Naive B cell (primary cell): ENCODE measurements around the gene ZFTA. TPM values are rescaled to one million over a fixed set of nuclear protein-coding genes. Genes with fewer than 3 reads are reported as not detected.
"Not testable (repeated sequence)": the region's sequence is repeated elsewhere in the genome, so short reads cannot be mapped to it uniquely, and the experiment has no call there.

ENCODE experiments used
- ATAC-seq, 2 donors: fragments of 150-1000 bp; cut with Tn5 transposase; 2 replicates each; pipeline ENCODE4 v1.10.0; 2021; ENCODE audit warnings: low read depth in 2 of 2, mild to moderate bottlenecking in 2 of 2, moderate library complexity in 2 of 2
- DNase-seq: peaks from one replicate; pipeline ENCODE4 v3.0.0; 2022
- H3K27ac Mint-ChIP-seq, 6 donors: one replicate each; pipeline ENCODE4 v1.8.0; 2020 to 2022; ENCODE audit warnings: mild to moderate bottlenecking in 6 of 6, mixed read lengths in 6 of 6, moderate library complexity in 5 of 6, inconsistent platforms in 2 of 6
- H3K27me3 Mint-ChIP-seq, 3 donors: one replicate each; pipeline ENCODE4 v1.8.0; 2021 to 2022; ENCODE audit warnings: mixed read lengths in 3 of 3, mild to moderate bottlenecking in 1 of 3
- H3K36me3 Mint-ChIP-seq, 2 donors: one replicate each; pipeline ENCODE4 v1.8.0; 2020 to 2022; ENCODE audit warnings: mixed read lengths in 2 of 2, inconsistent platforms in 1 of 2, mild to moderate bottlenecking in 1 of 2
- H3K4me1 Mint-ChIP-seq, 3 donors: one replicate each; pipeline ENCODE4 v1.8.0; 2020 to 2022; ENCODE audit warnings: mixed read lengths in 3 of 3, inconsistent platforms in 1 of 3, mild to moderate bottlenecking in 1 of 3, moderate library complexity in 1 of 3
- H3K4me3 Mint-ChIP-seq, 8 donors: one replicate each; pipeline ENCODE4 v1.8.0; 2020 to 2022; ENCODE audit warnings: mild to moderate bottlenecking in 8 of 8, mixed read lengths in 8 of 8, moderate library complexity in 8 of 8, inconsistent platforms in 2 of 8
- H3K9me3 Mint-ChIP-seq, 7 donors: one replicate each; pipeline ENCODE4 v1.8.0; 2020 to 2022; ENCODE audit warnings: mixed read lengths in 7 of 7, mild to moderate bottlenecking in 5 of 7, inconsistent platforms in 2 of 7, moderate library complexity in 1 of 7
- polyA plus RNA-seq, 6 donors: library from polyadenylated mRNA; unstranded; fragments of 300-500 nt; fragmentation: Illumina TruSeq; gene quantifications; one replicate each; pipeline ENCODE4 v1.2.3, GENCODE V29; 2021; ENCODE audit warnings: low read depth in 6 of 6

Gene ZFTA
- under 1 TPM in 5 of 6 donors, not detected in 1; 0.09 to 0.44 (median 0.23) TPM for polyA plus RNA-seq

DNA sequence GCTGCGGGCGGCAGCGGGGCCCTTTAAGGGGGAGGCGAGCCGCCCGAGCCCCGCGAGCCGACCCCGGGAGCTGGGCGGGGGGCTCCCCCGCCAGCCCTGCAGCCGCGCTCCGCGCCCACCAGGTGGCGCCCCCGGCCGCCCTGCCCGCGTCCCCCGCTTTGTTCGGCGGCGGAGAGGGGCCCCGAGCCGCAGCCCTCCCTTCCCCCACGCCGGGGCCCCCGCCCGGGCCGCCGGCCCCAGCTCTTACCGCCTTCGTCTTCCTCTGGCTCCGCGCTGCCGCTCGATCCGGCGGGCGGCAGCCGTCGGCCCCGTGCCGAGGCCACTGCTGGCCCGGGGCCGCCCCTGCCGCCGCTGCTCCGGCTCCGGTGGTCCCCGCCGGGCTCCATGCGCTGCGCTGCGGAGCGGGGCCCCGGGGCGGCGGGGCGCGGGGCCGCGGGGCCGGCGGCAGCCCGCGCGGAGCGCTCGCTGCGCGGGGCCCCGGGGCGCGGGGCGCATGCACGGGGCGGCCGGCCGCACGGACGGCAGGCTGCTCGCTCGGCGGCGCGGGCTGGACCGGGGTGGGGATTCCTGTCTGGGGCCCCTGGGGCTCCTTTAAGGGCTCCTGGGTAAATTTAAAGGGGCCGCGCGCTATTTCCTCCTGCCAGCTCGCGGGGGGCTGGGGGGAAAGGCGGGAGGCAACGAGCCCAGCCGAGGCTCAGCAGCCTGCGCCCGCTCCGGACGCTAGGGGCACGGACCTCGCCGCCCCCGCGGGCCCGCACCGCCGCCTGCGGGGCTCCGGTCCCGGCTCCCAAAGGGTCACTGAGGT lies at the start of gene ZFTA:
TSS of gene ZFTA (minus strand) at position 539 of the 805 bp plus-strand sequence. CDS start at position 386, 153 bp downstream.
- H3K9me3 Mint-ChIP-seq: no peaks in the 10 kb centered on the region
- ATAC-seq: peak; percentile 72 to 73
- peak; percentile 71 for DNase-seq
- peaks cover 16 to 24% (median 20%) of the 10 kb centered on the region in 3 donors for H3K4me1 Mint-ChIP-seq
- H3K36me3 Mint-ChIP-seq: no peaks in the 10 kb centered on the region
- peak within 1 kb of the TSS; percentile 28 to 96 (median 84) for H3K27ac Mint-ChIP-seq
- H3K27me3 Mint-ChIP-seq: peaks cover 8 to 24% (median 14%) of the 10 kb centered on the region in 3 donors
- peak within 1 kb of the TSS; percentile 85 to 99 (median 97) for H3K4me3 Mint-ChIP-seq

DNA sequence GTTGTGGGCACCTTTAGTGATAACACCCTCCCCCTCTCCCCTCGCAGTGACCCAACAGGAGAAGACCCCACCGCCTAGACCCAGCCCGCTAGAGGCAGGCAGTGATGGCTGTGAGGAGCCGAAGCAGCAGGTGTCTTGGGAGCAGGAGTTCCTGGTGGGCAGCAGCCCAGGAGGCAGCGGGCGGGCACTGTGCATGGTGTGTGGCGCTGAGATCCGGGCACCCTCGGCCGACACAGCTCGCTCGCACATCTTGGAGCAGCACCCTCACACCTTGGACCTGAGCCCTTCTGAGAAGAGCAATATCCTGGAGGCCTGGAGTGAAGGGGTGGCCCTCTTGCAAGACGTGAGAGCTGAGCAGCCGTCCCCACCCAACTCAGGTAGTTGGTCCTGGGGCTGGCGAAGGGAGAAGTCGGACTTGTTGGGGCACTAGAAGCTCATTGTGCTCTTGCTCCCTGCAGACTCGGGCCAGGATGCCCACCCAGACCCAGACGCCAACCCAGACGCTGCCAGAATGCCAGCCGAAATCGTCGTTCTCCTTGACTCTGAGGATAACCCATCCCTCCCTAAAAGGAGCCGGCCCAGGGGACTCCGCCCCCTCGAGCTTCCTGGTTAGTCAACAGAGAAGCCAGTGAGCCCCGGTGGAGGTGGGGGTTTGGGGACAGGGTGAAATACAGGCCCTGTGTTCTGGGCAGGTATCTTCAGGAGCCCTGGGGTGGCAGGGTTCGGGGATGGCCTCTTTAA lies 49.4 kb upstream of the ZFTA start:
- Mint-ChIP-seq H3K27me3 (no peaks in the 10 kb centered on the region), H3K36me3 (peaks cover 4 to 6% of the 10 kb centered on the region in 2 donors), H3K4me1 (peaks cover 14 to 16% (median 16%) of the 10 kb centered on the region in 3 donors), H3K4me3 (no peak overlapping the region), H3K27ac (no peak overlapping the region), H3K9me3 (no peaks in the 10 kb centered on the region)
- DNase-seq (no peak), ATAC-seq (no peak)

DNA sequence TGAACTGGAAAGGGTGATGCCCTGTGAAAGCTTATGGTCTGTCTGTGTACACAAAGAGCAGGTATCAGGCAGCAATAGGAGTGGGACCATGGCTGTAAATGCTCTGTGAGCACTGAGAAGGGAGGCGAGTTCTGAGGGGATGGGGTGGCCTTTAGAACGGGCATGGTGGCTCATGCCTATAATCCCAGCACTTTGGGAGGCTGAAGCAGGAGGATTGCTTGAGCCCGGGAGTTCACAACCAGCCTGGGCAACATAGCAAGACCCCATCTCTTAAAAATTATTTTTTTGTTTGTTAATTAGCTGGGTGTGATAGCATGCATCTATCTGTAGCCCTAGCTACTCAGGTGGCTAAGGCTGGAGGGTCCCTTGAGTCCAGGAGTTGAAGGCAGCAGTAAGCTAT lies 48.2 kb upstream of the ZFTA start:
- no peaks in the 10 kb centered on the region for H3K27me3 Mint-ChIP-seq
- DNase-seq (no peak), ATAC-seq (no peak)
- peaks cover 0 to 4% of the 10 kb centered on the region in 2 donors for H3K36me3 Mint-ChIP-seq
- peak overlapping the region in 1 of 8 donors; percentile 51 for H3K4me3 Mint-ChIP-seq
- H3K27ac Mint-ChIP-seq: no peak overlapping the region
- H3K4me1 Mint-ChIP-seq: peaks cover 16 to 25% (median 18%) of the 10 kb centered on the region in 3 donors
- no peaks in the 10 kb centered on the region for H3K9me3 Mint-ChIP-seq

DNA sequence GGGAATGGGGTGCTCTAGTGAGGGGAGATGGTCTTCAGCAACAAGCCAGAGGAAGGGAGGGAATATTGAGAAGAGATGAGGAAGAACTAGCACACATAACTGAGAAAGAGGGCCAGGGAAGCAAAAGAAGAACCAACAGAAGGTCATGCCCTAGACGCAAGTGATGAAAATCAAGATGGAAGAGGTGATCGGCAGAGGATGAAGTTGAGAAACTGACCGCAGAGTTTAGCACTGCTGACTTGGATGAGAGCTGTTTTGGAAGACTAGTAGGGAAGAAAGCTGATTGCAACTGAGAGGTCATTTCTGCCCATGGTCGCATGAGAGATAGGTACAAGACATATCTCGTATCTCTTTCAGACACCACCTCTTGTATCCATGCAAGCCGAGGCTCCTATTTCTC lies 47.6 kb upstream of the ZFTA start:
- DNase-seq: no peak
- Mint-ChIP-seq H3K9me3 (no peaks in the 10 kb centered on the region), H3K4me3 (peak overlapping the region in 1 of 8 donors; percentile 51), H3K27ac (no peak overlapping the region), H3K27me3 (no peaks in the 10 kb centered on the region), H3K4me1 (peaks cover 16 to 25% (median 18%) of the 10 kb centered on the region in 3 donors), H3K36me3 (peaks cover 0 to under 1% of the 10 kb centered on the region in 2 donors)
- no peak for ATAC-seq

- no peak for ATAC-seq
- Mint-ChIP-seq H3K36me3 (no peaks in the 10 kb centered on the region), H3K4me1 (peaks cover 16 to 25% (median 18%) of the 10 kb centered on the region in 3 donors), H3K27me3 (no peaks in the 10 kb centered on the region), H3K27ac (no peak overlapping the region), H3K9me3 (no peaks in the 10 kb centered on the region), H3K4me3 (peak overlapping the region; percentile 48 to 93 (median 82))
- no peak for DNase-seq
These were observed 45.8 kb upstream of the ZFTA start for GRCh38 chr11:63814383-63814736.

DNA sequence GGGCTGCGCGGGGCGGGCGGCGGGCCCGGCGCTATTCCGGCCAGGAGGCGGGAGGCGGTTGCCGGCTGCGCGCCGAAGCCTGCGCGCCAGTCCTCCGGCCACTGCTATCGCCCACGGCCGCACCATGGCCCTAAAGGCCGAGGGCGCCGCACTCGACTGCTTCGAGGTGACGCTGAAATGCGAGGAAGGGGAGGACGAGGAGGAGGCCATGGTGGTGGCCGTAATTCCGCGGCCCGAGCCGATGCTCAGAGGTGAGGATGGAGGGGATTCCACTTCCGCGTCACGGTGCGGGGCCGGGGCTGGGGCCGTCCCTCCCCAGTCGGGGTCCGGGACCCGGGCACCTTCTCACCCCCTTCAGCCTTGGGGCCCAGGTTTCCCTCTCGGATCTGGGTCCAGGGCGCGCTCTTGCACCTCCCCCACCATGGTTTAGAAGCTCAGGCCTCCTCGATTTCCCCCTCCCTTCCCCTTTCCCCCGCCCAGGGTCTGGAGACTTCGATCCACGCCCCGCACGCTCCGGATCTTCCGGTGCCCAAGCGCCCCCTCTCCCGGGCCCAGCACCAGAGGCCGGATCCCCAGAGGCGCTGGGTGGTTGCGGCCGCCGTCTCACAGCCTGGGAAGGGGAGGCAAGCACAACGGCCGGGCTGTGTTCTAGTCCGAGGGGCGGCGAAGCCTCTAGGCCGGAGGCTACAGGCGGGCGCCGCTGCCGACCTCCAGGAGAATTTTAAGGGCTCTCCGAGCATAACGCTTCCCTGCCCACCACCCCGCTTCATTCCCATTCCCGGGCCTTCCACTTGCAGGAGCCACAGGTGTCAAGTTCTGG lies 45.2 kb upstream of the ZFTA start:
- H3K27me3 Mint-ChIP-seq: no peaks in the 10 kb centered on the region

DNA sequence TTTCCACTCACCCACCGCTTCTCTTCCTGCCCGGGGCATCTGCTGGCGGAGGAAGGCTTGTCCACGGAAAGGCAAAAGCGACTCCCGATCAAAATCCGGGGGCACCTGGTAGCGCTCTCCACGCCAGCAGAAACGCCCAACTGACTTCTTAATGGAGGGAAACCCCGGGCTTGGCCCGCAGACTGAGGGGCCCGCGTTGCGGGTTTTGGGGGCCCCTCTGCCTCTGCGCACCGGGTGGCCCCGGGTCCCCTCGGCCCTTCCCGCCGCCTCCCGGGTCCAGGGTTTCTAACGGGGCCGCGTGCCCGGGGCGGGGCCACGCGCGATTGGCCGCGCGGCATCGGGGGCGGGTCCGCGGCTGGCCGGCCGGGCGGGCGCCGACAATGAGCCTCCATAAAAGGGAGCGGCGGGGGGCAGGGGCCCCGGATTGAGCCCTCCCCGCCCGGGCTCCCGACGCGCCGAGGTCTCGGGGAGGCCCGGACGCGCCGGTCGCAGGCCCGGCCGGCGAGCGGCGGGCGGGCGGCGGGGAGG lies 44.5 kb upstream of the ZFTA start, which contains the start of gene SPINDOC:
TSS of gene SPINDOC (plus strand) at position 422 of the 528 bp plus-strand sequence. CDS start 231 bp downstream, outside the sequence.
- Mint-ChIP-seq H3K36me3 (no peaks in the 10 kb centered on the region), H3K27me3 (no peaks in the 10 kb centered on the region), H3K4me1 (peaks cover 16 to 25% (median 18%) of the 10 kb centered on the region in 3 donors), H3K9me3 (no peaks in the 10 kb centered on the region), H3K27ac (peak within 1 kb of the TSS in 2 of 6 donors; percentile 34 to 52), H3K4me3 (peak within 1 kb of the TSS; percentile 75 to 93 (median 83))
- ATAC-seq: peak; percentile 91 to 92
- peak; percentile 65 for DNase-seq

More for the DNA sequence above, 45.2 kb upstream of the ZFTA start:
- no peak overlapping the region for H3K27ac Mint-ChIP-seq
- DNase-seq (peak; percentile 31), ATAC-seq (peak; percentile 35 to 43)
- no peaks in the 10 kb centered on the region for H3K9me3 Mint-ChIP-seq
- H3K4me1 Mint-ChIP-seq: peaks cover 16 to 25% (median 18%) of the 10 kb centered on the region in 3 donors
- no peaks in the 10 kb centered on the region for H3K36me3 Mint-ChIP-seq
- H3K4me3 Mint-ChIP-seq: peak overlapping the region; percentile 48 to 93 (median 82)

GRCh38 chr11:63811522-63811921 lies 42.9 kb upstream of the ZFTA start:
- no peaks in the 10 kb centered on the region for H3K9me3 Mint-ChIP-seq
- H3K27ac Mint-ChIP-seq: peak overlapping the region in 1 of 6 donors; percentile 30
- no peaks in the 10 kb centered on the region for H3K27me3 Mint-ChIP-seq
- no peaks in the 10 kb centered on the region for H3K36me3 Mint-ChIP-seq
- DNase-seq: no peak
- ATAC-seq: no peak
- peaks cover 14 to 25% (median 16%) of the 10 kb centered on the region in 3 donors for H3K4me1 Mint-ChIP-seq
- H3K4me3 Mint-ChIP-seq: peak overlapping the region in 6 of 8 donors; percentile 45 to 89 (median 64)

DNA sequence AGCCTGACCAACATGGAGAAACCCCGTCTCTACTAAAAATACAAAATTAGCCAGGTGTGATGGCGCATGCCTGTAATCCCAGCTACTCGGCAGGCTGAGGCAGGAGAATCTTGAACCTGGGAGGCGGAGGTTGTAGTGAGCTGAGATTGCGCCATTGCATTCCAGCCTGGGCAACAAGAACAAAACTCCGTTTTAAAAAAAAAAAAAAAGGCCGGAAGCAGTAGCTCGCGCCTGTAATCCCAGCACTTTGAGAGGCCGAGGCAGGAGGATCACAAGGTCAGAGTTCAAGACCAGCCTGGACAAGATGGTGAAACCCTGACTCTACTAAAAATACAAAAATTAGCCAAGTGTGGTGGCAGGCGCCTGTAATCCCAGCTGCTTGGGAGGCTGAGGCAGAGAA lies 41.8 kb upstream of the ZFTA start:
- DNase-seq: not testable (repeated sequence)

DNA sequence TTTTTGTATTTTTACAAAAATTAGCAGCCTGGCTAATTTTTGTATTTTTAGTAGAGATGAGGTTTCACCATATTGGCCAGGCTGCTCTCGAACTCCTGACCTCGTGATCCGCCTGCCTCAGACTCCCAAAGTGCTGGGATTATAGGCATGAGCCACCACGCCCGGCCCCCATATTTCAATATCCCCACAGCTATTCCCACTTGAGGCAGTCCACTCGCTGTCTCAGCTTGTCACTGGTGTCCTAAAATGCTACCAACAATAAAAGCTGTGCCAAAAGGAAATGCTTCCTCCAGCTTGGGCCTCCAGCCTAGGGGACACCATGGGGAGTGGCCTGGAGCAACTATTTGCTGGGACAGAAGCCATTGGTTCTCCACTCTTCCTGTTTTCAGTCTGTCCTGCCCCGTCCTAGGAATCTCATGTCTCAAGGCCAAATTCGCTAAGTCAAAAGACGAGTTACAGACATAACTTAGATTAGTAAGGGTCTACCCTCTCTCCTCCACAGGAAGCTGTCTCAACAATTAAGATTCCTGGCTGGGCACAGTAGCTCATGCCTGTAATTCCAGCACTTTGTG lies 37.4 kb upstream of the ZFTA start:
- Mint-ChIP-seq H3K9me3 (no peaks in the 10 kb centered on the region), H3K36me3 (no peaks in the 10 kb centered on the region), H3K4me1 (no peaks in the 10 kb centered on the region), H3K4me3 (peak overlapping the region in 1 of 8 donors; percentile 9), H3K27ac (no peak overlapping the region), H3K27me3 (peaks cover under 1 to 4% (median 1%) of the 10 kb centered on the region in 3 donors)
- ATAC-seq (no peak), DNase-seq (no peak)

More for the DNA sequence above, 41.8 kb upstream of the ZFTA start:
- H3K9me3 Mint-ChIP-seq, H3K27me3 Mint-ChIP-seq, H3K4me3 Mint-ChIP-seq, ATAC-seq, H3K36me3 Mint-ChIP-seq, H3K27ac Mint-ChIP-seq: not testable (repeated sequence)
- peaks cover 11 to 23% (median 12%) of the 10 kb centered on the region in 3 donors for H3K4me1 Mint-ChIP-seq

GRCh38 chr11:63804259-63804658 lies 35.7 kb upstream of the ZFTA start:
- no peaks in the 10 kb centered on the region for H3K36me3 Mint-ChIP-seq
- ATAC-seq: no peak
- H3K4me1 Mint-ChIP-seq: no peaks in the 10 kb centered on the region
- DNase-seq: no peak
- no peaks in the 10 kb centered on the region for H3K9me3 Mint-ChIP-seq
- peak overlapping the region in 1 of 8 donors; percentile 5 for H3K4me3 Mint-ChIP-seq
- peaks cover 4 to 10% (median 10%) of the 10 kb centered on the region in 3 donors for H3K27me3 Mint-ChIP-seq
- H3K27ac Mint-ChIP-seq: no peak overlapping the region

GRCh38 chr11:63802637-63803414 lies 34.3 kb upstream of the ZFTA start:
- H3K27me3 Mint-ChIP-seq: peaks cover 4 to 16% (median 16%) of the 10 kb centered on the region in 3 donors
- no peak overlapping the region for H3K27ac Mint-ChIP-seq
- H3K4me1 Mint-ChIP-seq: no peaks in the 10 kb centered on the region
- no peaks in the 10 kb centered on the region for H3K9me3 Mint-ChIP-seq
- ATAC-seq (no peak), DNase-seq (no peak)
- H3K36me3 Mint-ChIP-seq: no peaks in the 10 kb centered on the region
- no peak overlapping the region for H3K4me3 Mint-ChIP-seq
